Islet precursor cell (in vitro differentiated cells): Measurements from ENCODE around the gene RNASE4.
"Not testable (repeated sequence)": the region's sequence is repeated elsewhere in the genome, so short reads cannot be mapped to it uniquely, and the experiment has no call there.

Experiments
- DNase-seq: peaks from one replicate; pipeline ENCODE4 v3.0.0-alpha.2; 2018

RNASE4 gene

DNA sequence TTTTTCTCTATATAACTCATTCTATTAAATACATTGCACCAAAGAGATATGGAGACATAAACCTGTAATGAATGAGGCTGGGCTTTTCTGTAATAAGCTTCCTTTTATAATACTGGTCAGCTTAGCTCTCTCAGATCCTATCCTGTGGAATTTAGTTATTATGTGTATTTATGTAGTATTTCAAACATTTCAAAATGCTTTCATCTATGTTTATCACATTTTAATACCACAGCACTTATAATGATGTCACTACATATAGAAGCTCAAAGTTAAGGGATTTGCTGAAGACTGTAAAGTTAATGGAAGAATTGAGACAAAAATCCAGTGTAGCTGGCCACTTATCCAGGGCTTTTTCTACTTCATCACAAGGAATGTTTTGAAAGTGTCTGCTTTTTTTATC is 15.6 kb downstream of the RNASE4 start:
- DNase-seq, result no peak

- not testable (repeated sequence) for DNase-seq
Observed at GRCh38 chr14:20700965-20701364, 16.6 kb downstream of the RNASE4 start.

DNA sequence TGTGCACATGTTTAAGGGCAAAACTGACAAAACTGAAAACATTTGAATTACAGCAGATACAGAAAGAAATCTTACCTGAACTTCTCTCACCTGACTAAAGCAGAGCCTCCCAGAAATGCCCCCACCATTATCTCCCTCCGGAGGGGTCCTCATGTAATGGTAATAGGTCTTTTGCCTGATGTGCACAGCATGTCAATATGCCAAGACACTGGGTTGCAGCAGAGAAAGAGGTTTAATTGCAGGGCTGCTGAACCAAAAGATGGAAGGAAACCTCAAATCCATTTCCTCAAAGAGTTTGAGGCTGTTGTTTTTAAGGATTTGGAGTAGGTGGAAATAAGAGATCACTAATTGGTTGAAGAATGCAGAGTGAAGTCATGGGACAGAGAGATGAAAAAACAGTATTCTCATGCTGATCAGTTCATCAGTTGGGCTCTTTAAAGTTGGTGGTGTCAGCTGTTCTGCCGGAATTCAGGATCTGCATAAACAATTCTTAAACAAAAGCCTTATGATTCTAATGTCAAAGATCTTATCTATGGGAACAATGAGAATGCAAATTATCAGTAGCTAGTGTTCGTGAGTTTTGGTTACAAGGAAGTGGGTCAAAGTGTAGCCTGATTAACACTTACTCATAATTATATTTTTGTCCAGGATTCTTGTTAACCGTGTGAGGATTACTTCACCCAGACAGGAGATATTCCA is 22.4 kb downstream of the RNASE4 start:
- no peak for DNase-seq

- DNase-seq, result no peak
Observed at GRCh38 chr14:20707622-20708021, 23.3 kb downstream of the RNASE4 start.

GRCh38 chr14:20711261-20711660 is 26.9 kb downstream of the RNASE4 start:
- no peak for DNase-seq

GRCh38 chr14:20711685-20712084 is 27.3 kb downstream of the RNASE4 start:
- peak; percentile 13 for DNase-seq

DNA sequence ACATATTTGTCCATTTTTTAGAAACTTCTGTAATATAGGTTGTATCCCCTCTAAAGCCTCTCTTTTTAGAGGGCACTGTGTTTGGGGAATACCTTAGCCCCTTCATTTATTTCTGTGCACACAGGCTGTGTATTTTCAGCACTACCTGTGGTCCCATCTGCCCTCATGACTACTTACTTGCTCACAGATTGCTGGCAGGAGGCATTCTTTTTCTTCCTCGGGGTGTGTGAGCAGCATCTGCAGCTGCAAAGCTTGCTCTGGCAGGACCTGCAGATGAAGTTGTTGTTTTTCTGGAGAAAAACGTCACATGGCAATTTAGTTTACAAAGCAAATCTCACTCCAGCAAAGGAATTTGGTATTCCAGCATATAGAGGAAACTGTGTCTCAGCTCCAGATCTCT is 28.5 kb downstream of the RNASE4 start:
- no peak for DNase-seq

DNA sequence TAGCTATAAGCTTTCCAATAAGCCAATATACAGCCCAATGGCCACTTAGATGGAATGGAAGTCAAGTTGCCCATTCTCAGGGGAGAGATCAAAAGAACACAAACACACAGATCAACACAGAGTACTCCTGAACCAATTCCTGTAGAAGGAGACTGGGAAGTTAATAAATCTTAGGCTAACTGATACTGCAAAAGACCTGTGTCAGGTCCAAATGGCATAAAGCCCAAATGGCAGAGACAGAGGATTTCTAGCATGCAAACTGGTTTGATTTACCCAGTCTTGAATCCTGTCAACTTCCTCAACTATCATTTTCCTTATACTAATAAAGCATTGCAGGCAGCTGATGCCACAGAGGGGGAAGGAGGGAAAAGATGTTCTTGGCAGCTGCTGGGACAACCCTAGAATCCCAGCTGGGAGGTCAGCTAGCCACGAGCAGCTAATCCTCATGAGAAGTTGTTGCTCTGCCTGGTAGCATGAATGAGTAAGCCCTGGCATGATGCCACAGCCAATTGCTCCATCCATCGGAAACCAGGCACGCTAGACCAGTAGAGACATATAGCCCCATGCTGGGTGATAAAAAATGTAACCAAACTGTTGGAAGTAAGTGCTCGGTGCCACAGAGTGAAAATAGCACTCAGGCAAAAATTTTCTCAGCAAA is 30.4 kb downstream of the RNASE4 start:
- peak; percentile 21 for DNase-seq

DNA sequence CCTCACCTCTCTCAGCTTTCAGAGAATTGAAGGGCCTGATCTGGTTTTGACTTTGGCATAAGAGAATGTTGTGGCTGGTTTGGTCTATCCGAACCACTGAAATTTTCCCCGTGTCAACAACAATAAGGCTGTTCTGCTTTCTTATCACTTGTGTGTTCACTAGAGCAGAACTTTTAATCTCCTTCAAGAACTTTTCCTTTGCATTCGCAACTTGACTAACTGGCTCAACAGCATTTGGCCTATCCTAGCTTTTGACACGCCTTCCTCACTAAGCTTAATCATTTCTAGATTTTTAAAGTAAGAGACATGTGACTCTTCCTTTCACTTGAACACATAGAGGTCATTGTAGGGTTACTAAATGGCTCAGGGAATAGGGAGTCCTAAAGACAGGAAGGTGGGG is 35.4 kb downstream of the RNASE4 start:
- no peak for DNase-seq

- no peak for DNase-seq
Observed at GRCh38 chr14:20720741-20721140, 36.4 kb downstream of the RNASE4 start.

- DNase-seq, result no peak
Observed at GRCh38 chr14:20722016-20722415, 37.7 kb downstream of the RNASE4 start.

DNA sequence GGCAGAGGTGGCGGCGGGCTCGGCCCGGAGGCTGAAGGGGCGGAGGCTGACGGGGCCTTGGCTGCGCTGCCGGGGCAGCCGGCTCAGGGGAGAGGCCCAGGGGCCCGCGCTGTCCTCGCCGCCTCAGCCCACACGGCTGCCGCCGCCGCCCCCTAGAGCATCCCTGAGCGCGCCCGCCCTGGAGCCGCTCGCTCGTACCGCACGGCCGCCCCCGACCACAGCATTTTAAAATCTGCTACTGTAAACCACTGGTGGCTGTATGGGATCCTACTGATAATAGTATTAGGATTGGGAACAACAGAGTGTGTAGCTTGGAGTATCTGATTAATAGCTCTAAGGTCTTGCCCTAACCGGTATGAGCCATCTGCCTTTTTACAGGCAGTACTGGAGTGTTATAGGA is 39.1 kb downstream of the RNASE4 start:
- DNase-seq, result peak; percentile 61

- DNase-seq, result not testable (repeated sequence)
Observed at GRCh38 chr14:20726121-20726520, 41.8 kb downstream of the RNASE4 start.

- no peak for DNase-seq
Observed at GRCh38 chr14:20726531-20726930, 42.2 kb downstream of the RNASE4 start.

GRCh38 chr14:20730891-20731290 is 46.5 kb downstream of the RNASE4 start:
- DNase-seq, result no peak

DNA sequence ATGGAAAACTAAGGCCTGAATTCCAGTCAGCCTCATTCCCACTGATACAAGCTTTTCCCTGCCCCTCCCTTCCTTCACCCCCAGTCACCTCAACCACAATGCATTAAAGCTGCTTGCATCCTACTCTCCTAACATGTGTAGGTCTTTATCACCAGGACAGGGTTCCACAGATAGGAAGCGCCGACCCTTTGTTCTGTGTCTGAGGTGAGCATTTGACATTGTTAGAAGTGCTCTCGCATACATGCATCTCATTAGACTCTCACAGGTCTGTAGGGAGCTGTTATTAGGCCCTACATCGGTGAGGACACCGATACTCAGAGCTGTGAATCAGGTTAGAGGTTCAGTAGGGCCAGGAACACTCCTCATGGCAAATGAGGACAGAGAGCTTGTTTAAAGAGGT is 48.1 kb downstream of the RNASE4 start:
- no peak for DNase-seq

GRCh38 chr14:20732979-20733635 is 48.7 kb downstream of the RNASE4 start:
- DNase-seq, result no peak

DNA sequence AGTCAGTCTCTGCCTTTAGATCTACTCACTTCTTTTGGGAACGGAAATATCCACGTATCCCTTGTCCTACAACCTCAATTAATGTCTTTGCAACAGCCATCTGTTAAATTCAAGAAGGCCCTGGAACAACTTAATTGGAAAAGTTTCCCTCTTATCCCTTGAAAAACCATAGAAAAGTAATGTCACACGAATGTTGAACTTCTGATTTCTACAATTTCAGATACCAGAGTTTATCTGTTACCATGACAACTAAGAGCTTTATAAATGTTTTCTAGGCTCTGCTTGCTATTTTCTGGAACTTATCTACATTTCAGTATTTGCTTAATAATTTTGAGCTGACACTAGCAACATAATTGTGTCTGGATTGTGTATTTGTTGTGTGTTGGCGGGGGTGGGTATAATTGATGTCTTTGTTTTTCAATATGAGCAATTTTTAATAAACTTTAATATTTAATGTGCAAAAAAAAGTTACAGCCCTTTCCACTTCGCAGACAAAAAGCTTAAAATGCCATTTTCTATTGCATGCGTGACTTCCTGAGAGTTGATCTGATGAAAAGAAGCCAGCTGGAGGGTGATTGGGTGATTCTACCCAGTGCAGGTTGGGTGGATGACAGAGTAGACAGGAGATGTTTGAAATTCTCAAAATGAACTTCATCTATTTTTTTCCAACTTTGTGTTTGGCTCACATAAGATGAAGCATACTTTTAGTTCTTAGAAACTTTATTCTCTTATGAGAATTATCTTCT is 49.5 kb downstream of the RNASE4 start:
- no peak for DNase-seq

- no peak for DNase-seq
Observed at GRCh38 chr14:20734430-20734806, 50.1 kb downstream of the RNASE4 start.

- not testable (repeated sequence) for DNase-seq
Observed at GRCh38 chr14:20738292-20738691, 53.9 kb downstream of the RNASE4 start.

DNA sequence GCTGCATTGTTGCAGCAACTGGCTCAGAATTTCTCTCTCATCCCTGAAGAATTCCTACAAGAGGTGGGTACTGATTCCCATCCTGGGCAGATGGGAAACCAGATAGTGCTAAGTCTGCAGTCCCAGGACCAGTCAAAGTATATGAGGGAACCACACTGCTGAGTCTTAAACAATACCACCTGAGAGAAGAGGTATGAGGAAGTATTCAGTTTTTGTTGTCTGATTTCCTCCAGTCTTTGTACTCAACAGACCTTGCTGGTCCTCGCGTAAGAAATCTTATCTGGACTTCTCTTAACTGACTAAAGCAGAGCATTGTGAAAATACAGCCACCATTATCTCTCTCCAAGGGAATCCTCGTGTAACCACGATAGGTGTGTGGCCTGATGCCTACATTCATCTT is 57.8 kb downstream of the RNASE4 start:
- DNase-seq, result no peak

DNA sequence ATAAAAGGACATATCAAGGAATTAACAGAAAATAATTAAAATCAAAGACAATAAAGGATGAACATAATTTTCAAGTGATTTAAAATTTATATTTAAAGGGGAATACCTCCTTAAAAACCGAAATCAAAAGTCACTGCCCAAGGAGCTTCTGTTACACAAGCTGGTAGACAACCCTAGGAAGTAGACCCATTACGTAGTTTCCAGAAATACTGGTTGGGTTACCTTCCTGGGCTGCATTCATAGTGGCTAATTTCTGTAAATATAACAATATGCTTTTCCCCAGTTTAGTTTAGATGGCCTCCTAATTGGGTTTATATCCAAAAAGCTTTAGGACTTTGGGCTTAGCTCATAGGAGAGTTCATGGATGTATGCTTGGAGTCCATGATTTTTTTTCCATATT is 59.2 kb downstream of the RNASE4 start:
- no peak for DNase-seq

- no peak for DNase-seq
Observed at GRCh38 chr14:20745571-20746358, 61.4 kb downstream of the RNASE4 start, which contains the start of gene EDDM3A. EDDM3A (plus strand) TSS chr14:20745887; CDS start chr14:20747581, 1,694 bp downstream.
